PC-9 (cell line): ENCODE data around the gene UNC5C. TPM values are rescaled to one million over a fixed set of nuclear protein-coding genes. Genes with fewer than 3 reads are reported as not detected.

Experiments used
- BruUV-seq: library from RNA; stranded (reverse); fragments of 400-500 nt; replicated peaks from 2 replicates; lab custom pipeline; 2021; lab: Mats Ljungman, UMichigan
- CTCF ChIA-PET: fragments of 300-600 bp; sonication (Branson Sonifier 250); formaldehyde crosslinking; loops from one replicate; lab custom pipeline; 2022; ENCODE audit warnings: antibody characterized with exemption; lab: Charles Lee
- POLR2A ChIA-PET: fragments of 300-600 bp; sonication (Branson Sonifier 250); formaldehyde crosslinking; loops from one replicate; lab custom pipeline; 2022; ENCODE audit warnings: antibody characterized with exemption; ENCODE audit not compliant: unreplicated experiment; lab: Charles Lee
- DNase-seq, 2 experiments: peaks; one replicate each; pipeline versions ENCODE4 v3.0.0 to v3.0.0-alpha.2; 2015 to 2022; ENCODE audit warnings: mixed read lengths in 1 of 2
- H2AFZ ChIP-seq: fragments of 200-600 bp; sonication (generic); 2 replicates; pipeline ENCODE4 v1.8.1; 2017; ENCODE audit warnings: antibody characterized with exemption
- H3F3A ChIP-seq: fragments of 200-600 bp; sonication (generic); 2 replicates; pipeline ENCODE4 v1.8.1; 2017; ENCODE audit warnings: antibody characterized with exemption, mild to moderate bottlenecking, low read depth; ENCODE audit not compliant: insufficient read depth
- H3K27ac ChIP-seq: fragments of 200-600 bp; sonication (generic); 2 replicates; pipeline ENCODE4 v1.6.1; 2016; ENCODE audit warnings: mixed run types
- H3K27me3 ChIP-seq: fragments of 200-600 bp; sonication (generic); 2 replicates; pipeline ENCODE4 v1.6.1; 2016; ENCODE audit warnings: low read depth, mixed run types; ENCODE audit not compliant: insufficient read depth
- H3K36me3 ChIP-seq: fragments of 200-600 bp; sonication (generic); 2 replicates; pipeline ENCODE4 v1.6.1; 2016; ENCODE audit warnings: low read depth, mixed run types
- H3K4me1 ChIP-seq: fragments of 200-600 bp; sonication (generic); replicated peaks from 2 replicates; pipeline ENCODE4 v1.6.1; 2016; ENCODE audit warnings: mixed run types; ENCODE audit not compliant: insufficient read depth
- H3K4me2 ChIP-seq: fragments of 200-600 bp; sonication (generic); 2 replicates; pipeline ENCODE4 v1.6.1; 2017; ENCODE audit warnings: mixed run types
- H3K4me3 ChIP-seq: fragments of 200-600 bp; sonication (generic); 2 replicates; pipeline ENCODE4 v1.6.1; 2016; ENCODE audit warnings: mixed run types
- H3K79me2 ChIP-seq: fragments of 200-600 bp; sonication (generic); 2 replicates; pipeline ENCODE4 v1.6.1; 2017; ENCODE audit warnings: low read depth, mixed run types
- H3K9me2 ChIP-seq: fragments of 200-600 bp; sonication (generic); 2 replicates; pipeline ENCODE4 v1.8.1; 2017; ENCODE audit warnings: mild to moderate bottlenecking; ENCODE audit not compliant: insufficient read depth
- H3K9me3 ChIP-seq: fragments of 200-600 bp; sonication (generic); 2 replicates; pipeline ENCODE4 v1.8.1; 2016; ENCODE audit warnings: low read depth; ENCODE audit not compliant: insufficient read depth
- H4K20me1 ChIP-seq: fragments of 200-600 bp; sonication (generic); 2 replicates; pipeline ENCODE4 v1.8.1; 2017; ENCODE audit not compliant: insufficient read depth
- EZH2 ChIP-seq: fragments of 200-600 bp; sonication (generic); IDR thresholded peaks from 2 replicates; pipeline ENCODE4 v1.8.0; 2017; ENCODE audit warnings: antibody characterized with exemption, low read depth
- intact Hi-C: fragments of 100-400 bp; cut with micrococcal nuclease; formaldehyde crosslinking; loops from one replicate; pipeline ENCODE4 v1.10.0; 2022; ENCODE audit not compliant: unreplicated experiment
- total RNA-seq: library from RNA; stranded (reverse); gene quantifications from 2 replicates; pipeline ENCODE4 v1.2.3, GENCODE V29; 2021
- TF ChIP-seq, protein P1 (sequence below): fragments of 200-600 bp; sonication (generic); conservative IDR thresholded peaks from 2 replicates; pipeline ENCODE4 v1.6.1; 2017; ENCODE audit warnings: mixed run types, antibody characterized with exemption, mild to moderate bottlenecking, moderate library complexity

Gene UNC5C
- total RNA-seq, 1 experiment from 2014 or later = not detected

DNA sequence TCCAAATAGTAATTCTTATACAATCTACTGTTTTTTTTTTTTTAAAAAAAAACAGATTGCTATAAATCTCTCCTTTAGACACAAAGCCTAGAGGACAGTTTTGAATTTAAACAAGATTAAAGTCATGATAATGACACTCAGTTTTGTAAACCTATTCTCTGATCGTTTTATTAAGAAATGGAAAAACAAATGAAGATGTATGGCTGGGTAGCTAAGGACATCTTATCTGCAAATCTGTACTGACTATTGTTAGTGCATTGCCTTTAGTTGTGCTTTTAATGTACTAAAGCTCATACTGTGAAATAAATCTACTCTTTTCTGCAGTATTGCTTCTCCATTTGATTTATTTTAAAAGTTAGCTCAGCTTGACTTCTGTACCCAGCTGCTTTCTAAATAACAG lies 155.0 kb downstream of the UNC5C start:
- Histone ChIP-seq H3K27ac (no peak overlapping the region), H3K4me2 (no peak overlapping the region), H3K4me1 (no peaks in the 10 kb centered on the region), H3K9me3 (no peaks in the 10 kb centered on the region), H3K79me2 (no peaks in the 10 kb centered on the region), H2AFZ (no peak overlapping the region), H4K20me1 (no peaks in the 10 kb centered on the region), H3K9me2 (no peaks in the 10 kb centered on the region), H3K36me3 (no peaks in the 10 kb centered on the region), H3K27me3 (no peaks in the 10 kb centered on the region), H3F3A (no peaks in the 10 kb centered on the region), H3K4me3 (no peak overlapping the region)
- POLR2A ChIA-PET = no interaction called here
- intact Hi-C loops = no loop called here
- CTCF ChIA-PET = no interaction called here
- BruUV-seq = no TSS peak
- DNase-seq = no peak
- TF ChIP-seq EZH2 = no peak
- TF ChIP-seq, protein P1, sequence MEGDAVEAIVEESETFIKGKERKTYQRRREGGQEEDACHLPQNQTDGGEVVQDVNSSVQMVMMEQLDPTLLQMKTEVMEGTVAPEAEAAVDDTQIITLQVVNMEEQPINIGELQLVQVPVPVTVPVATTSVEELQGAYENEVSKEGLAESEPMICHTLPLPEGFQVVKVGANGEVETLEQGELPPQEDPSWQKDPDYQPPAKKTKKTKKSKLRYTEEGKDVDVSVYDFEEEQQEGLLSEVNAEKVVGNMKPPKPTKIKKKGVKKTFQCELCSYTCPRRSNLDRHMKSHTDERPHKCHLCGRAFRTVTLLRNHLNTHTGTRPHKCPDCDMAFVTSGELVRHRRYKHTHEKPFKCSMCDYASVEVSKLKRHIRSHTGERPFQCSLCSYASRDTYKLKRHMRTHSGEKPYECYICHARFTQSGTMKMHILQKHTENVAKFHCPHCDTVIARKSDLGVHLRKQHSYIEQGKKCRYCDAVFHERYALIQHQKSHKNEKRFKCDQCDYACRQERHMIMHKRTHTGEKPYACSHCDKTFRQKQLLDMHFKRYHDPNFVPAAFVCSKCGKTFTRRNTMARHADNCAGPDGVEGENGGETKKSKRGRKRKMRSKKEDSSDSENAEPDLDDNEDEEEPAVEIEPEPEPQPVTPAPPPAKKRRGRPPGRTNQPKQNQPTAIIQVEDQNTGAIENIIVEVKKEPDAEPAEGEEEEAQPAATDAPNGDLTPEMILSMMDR = no peak

DNA sequence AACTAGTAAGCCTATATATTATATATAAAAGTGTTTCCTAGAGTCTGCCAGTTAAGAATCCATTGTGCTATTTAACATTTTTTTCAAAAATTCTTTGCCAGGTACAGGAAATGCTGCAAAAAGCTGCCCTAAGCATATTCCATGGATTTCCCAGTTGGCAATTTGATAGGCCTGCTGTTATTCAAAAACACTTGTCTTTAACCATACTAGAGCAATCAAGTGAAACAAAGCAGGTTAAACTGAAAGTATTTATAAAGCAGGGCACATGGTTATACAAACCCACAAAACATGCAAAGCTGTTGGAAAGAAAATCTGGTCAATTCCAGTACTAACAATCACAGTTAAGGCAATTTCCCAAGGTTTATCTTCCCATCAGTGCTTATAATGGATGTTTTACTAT lies 159.9 kb downstream of the UNC5C start:
- H2AFZ ChIP-seq = no peak overlapping the region
- no peak for DNase-seq
- no TSS peak for BruUV-seq
- H3F3A ChIP-seq = no peaks in the 10 kb centered on the region
- no peaks in the 10 kb centered on the region for H3K27me3 ChIP-seq
- H3K9me2 ChIP-seq = no peaks in the 10 kb centered on the region
- H3K36me3 ChIP-seq = no peaks in the 10 kb centered on the region
- TF ChIP-seq EZH2 = no peak
- H3K4me2 ChIP-seq = no peak overlapping the region
- no peaks in the 10 kb centered on the region for H3K79me2 ChIP-seq
- ChIA-PET POLR2A (no interaction called here), CTCF (no interaction called here)
- intact Hi-C loops = no loop called here
- H3K4me1 ChIP-seq = no peaks in the 10 kb centered on the region
- no peaks in the 10 kb centered on the region for H4K20me1 ChIP-seq
- H3K4me3 ChIP-seq = no peak overlapping the region
- no peak overlapping the region for H3K27ac ChIP-seq
- no peaks in the 10 kb centered on the region for H3K9me3 ChIP-seq

DNA sequence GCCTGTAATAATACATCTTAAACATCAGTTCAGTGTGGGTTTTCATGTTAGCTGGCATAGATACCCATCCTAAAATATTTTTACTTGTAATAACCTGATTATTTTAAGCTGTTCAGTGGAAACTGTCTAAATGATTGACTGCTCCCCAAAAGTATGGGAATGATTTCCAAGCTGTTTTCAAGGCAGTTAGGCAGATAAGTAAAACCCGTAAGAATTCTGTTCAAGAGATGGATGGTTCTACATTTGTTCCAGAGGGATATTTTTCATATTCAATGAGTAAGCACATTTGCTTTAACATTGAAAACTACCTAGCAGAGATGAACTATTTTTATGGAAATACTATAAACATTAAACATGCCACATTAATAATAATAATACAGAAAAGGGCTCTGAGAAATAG lies 161.1 kb downstream of the UNC5C start:
- DNase-seq = no peak
- no TSS peak for BruUV-seq
- TF ChIP-seq EZH2 = no peak
- TF ChIP-seq, protein P1 = no peak
- H3K4me1 ChIP-seq = no peaks in the 10 kb centered on the region
- H3F3A ChIP-seq = no peaks in the 10 kb centered on the region
- CTCF ChIA-PET = interaction anchor here (0.6 kb wide), 1 partner anchor 1765 kb away, joined by 3 read pairs; no protein-coding TSS in a partner anchor
- POLR2A ChIA-PET = no interaction called here
- H3K27ac ChIP-seq = no peak overlapping the region
- H2AFZ ChIP-seq = no peak overlapping the region
- no peaks in the 10 kb centered on the region for H3K27me3 ChIP-seq
- H3K9me3 ChIP-seq = no peaks in the 10 kb centered on the region
- no peaks in the 10 kb centered on the region for H3K79me2 ChIP-seq
- H3K4me2 ChIP-seq = no peak overlapping the region
- H3K36me3 ChIP-seq = no peaks in the 10 kb centered on the region
- no peaks in the 10 kb centered on the region for H4K20me1 ChIP-seq
- H3K9me2 ChIP-seq = no peaks in the 10 kb centered on the region
- intact Hi-C loops = no loop called here
- no peak overlapping the region for H3K4me3 ChIP-seq

DNA sequence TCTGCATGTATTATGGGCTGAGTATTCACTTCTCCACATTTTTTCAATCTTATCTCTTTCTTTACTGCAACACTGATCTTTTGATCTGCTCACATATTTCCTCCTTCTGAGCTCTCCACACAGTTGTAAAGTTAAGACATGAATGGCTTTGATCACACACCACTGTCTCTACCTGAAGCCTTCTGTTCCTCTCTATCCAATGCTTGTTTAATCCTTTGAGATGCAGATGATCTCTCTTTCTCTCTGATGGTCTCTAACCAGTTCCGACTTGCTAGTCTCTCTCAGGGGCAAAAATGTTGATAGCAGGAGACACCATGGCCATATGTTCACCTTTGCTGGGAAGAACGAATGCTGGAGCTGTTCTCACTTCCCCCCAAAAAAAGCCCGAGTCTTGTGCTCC lies 162.4 kb downstream of the UNC5C start:
- intact Hi-C loops = no loop called here

More for the DNA sequence above, 162.4 kb downstream of the UNC5C start:
- no TSS peak for BruUV-seq
- no peaks in the 10 kb centered on the region for H3K4me1 ChIP-seq
- H3F3A ChIP-seq = no peaks in the 10 kb centered on the region
- no peak overlapping the region for H3K27ac ChIP-seq
- H3K79me2 ChIP-seq = no peaks in the 10 kb centered on the region
- no peaks in the 10 kb centered on the region for H3K9me2 ChIP-seq
- no peak for DNase-seq
- H3K4me2 ChIP-seq = no peak overlapping the region
- no peaks in the 10 kb centered on the region for H3K36me3 ChIP-seq
- H3K4me3 ChIP-seq = no peak overlapping the region
- H3K9me3 ChIP-seq = no peaks in the 10 kb centered on the region
- ChIA-PET POLR2A (no interaction called here), CTCF (no interaction called here)
- H4K20me1 ChIP-seq = no peaks in the 10 kb centered on the region
- H3K27me3 ChIP-seq = no peaks in the 10 kb centered on the region
- H2AFZ ChIP-seq = no peak overlapping the region
- TF ChIP-seq, protein P1 = no peak
- no peak for TF ChIP-seq EZH2
